Measurements from ENCODE around the gene C11orf16. TPM values are rescaled to one million over a fixed set of nuclear protein-coding genes. Genes with fewer than 3 reads are reported as not detected.

The C11orf16 gene
- total and polyA plus RNA-seq, 2 donors (not counting 1 experiment from before 2014, with no cell fraction given), result not detected

DNA sequence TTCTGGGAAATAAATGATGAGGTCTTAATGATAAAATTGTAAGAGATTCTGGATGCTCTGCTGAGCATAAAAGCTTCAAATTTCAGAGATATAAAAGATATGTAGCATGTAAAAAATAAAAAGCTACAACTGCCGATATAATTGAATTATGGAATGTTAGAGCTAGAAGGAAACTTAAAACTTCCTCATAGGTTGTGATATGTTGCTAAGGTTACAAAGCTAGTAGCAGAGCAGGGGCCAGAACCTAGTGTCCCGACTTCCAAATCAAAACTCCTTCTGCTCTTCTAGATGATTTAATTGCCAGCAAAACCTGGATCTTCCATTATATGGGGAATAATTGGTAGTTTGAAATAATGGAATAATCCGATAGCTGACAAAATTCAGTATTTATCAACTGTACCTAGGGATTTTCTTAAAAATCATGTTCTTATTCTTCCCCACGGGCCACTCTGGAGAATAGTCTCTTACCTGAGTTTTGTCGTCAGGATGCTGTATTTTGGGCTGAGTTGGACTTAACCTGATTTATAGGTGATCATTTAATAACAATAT is 9.8 kb upstream of the C11orf16 start, which contains the start of gene ASCL3:
Gene ASCL3, minus strand, starts transcription at position 499 of the 549 bp plus-strand sequence. CDS start 4,855 bp downstream, outside the sequence.
- H3K4me3 ChIP-seq (replicated peaks in 1 of 4; ENCODE audit: control extremely low read depth in 1 of 4, insufficient read depth in 1 of 4, low read depth in 3 of 4, low read length in 4 of 4), result no peak within 1 kb of the TSS
- no peak within 1 kb of the TSS for H3K27ac ChIP-seq (ENCODE audit: insufficient read depth, low read length)
- no peaks in the 10 kb centered on the region for H4K20me1 ChIP-seq (ENCODE audit: control insufficient read depth, extremely low read depth, insufficient read depth, low read length)
- no peaks in the 10 kb centered on the region for H3K9me3 ChIP-seq (ENCODE audit: control insufficient read depth, insufficient read depth, low read depth, low read length)
- no peaks in the 10 kb centered on the region for H3K36me3 ChIP-seq (ENCODE audit: control insufficient read depth, insufficient read depth, low read length)
- DNase-seq (ENCODE audit: low read depth in 2 of 2), result no peak
- H3K9ac ChIP-seq (ENCODE audit: insufficient read depth, low read length), result no peak within 1 kb of the TSS
- TF ChIP-seq, protein P1, sequence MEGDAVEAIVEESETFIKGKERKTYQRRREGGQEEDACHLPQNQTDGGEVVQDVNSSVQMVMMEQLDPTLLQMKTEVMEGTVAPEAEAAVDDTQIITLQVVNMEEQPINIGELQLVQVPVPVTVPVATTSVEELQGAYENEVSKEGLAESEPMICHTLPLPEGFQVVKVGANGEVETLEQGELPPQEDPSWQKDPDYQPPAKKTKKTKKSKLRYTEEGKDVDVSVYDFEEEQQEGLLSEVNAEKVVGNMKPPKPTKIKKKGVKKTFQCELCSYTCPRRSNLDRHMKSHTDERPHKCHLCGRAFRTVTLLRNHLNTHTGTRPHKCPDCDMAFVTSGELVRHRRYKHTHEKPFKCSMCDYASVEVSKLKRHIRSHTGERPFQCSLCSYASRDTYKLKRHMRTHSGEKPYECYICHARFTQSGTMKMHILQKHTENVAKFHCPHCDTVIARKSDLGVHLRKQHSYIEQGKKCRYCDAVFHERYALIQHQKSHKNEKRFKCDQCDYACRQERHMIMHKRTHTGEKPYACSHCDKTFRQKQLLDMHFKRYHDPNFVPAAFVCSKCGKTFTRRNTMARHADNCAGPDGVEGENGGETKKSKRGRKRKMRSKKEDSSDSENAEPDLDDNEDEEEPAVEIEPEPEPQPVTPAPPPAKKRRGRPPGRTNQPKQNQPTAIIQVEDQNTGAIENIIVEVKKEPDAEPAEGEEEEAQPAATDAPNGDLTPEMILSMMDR (conservative IDR thresholded peaks at IDR 0.05 in 1 of 2, IDR thresholded peaks at IDR 0.05 in 1 of 2; ENCODE audit: low read depth in 1 of 2, low read length in 2 of 2), result no peak
- no peak for TF ChIP-seq EZH2 (IDR thresholded peaks at IDR 0.05; ENCODE audit: low read length, missing control alignments)
- no peaks in the 10 kb centered on the region for H3K4me1 ChIP-seq (ENCODE audit: control insufficient read depth, extremely low read depth, insufficient read depth, low read length)
- no peaks in the 10 kb centered on the region for H3K27me3 ChIP-seq (ENCODE audit: control insufficient read depth, insufficient read depth, low read length)
- H3K79me2 ChIP-seq (ENCODE audit: control insufficient read depth, insufficient read depth, low read length), result no peaks in the 10 kb centered on the region
- peak within 1 kb of the TSS; percentile 38 for H3K4me2 ChIP-seq (ENCODE audit: extremely low read depth, insufficient read depth, low read length)
- H2AFZ ChIP-seq (ENCODE audit: low read length), result peak within 1 kb of the TSS; percentile 58

- DNase-seq (ENCODE audit: low read depth in 2 of 2), result no peak
- Histone ChIP-seq H4K20me1 (ENCODE audit: control insufficient read depth, extremely low read depth, insufficient read depth, low read length) (no peaks in the 10 kb centered on the region), H2AFZ (ENCODE audit: low read length) (peak overlapping the region; percentile 58), H3K27me3 (ENCODE audit: control insufficient read depth, insufficient read depth, low read length) (no peaks in the 10 kb centered on the region), H3K36me3 (ENCODE audit: control insufficient read depth, insufficient read depth, low read length) (no peaks in the 10 kb centered on the region), H3K4me3 (replicated peaks in 1 of 4; ENCODE audit: control extremely low read depth in 1 of 4, insufficient read depth in 1 of 4, low read depth in 3 of 4, low read length in 4 of 4) (no peak overlapping the region), H3K27ac (ENCODE audit: insufficient read depth, low read length) (no peak overlapping the region), H3K4me1 (ENCODE audit: control insufficient read depth, extremely low read depth, insufficient read depth, low read length) (no peaks in the 10 kb centered on the region), H3K9me3 (ENCODE audit: control insufficient read depth, insufficient read depth, low read depth, low read length) (no peaks in the 10 kb centered on the region), H3K79me2 (ENCODE audit: control insufficient read depth, insufficient read depth, low read length) (no peaks in the 10 kb centered on the region), H3K4me2 (ENCODE audit: extremely low read depth, insufficient read depth, low read length) (peak overlapping the region; percentile 38), H3K9ac (ENCODE audit: insufficient read depth, low read length) (no peak overlapping the region)
- TF ChIP-seq, protein P1 (conservative IDR thresholded peaks at IDR 0.05 in 1 of 2, IDR thresholded peaks at IDR 0.05 in 1 of 2; ENCODE audit: low read depth in 1 of 2, low read length in 2 of 2), result no peak
- no peak for TF ChIP-seq EZH2 (IDR thresholded peaks at IDR 0.05; ENCODE audit: low read length, missing control alignments)
Measured at GRCh38 chr11:8941341-8942103, 8.8 kb upstream of the C11orf16 start.

GRCh38 chr11:8937659-8938058 is 4.9 kb upstream of the C11orf16 start:
- Histone ChIP-seq H3K4me3 (replicated peaks in 1 of 4; ENCODE audit: control extremely low read depth in 1 of 4, insufficient read depth in 1 of 4, low read depth in 3 of 4, low read length in 4 of 4) (no peak overlapping the region), H3K27ac (ENCODE audit: insufficient read depth, low read length) (no peak overlapping the region), H3K79me2 (ENCODE audit: control insufficient read depth, insufficient read depth, low read length) (no peaks in the 10 kb centered on the region), H3K4me2 (ENCODE audit: extremely low read depth, insufficient read depth, low read length) (no peak overlapping the region), H2AFZ (ENCODE audit: low read length) (no peak overlapping the region), H3K9ac (ENCODE audit: insufficient read depth, low read length) (no peak overlapping the region), H3K9me3 (ENCODE audit: control insufficient read depth, insufficient read depth, low read depth, low read length) (no peaks in the 10 kb centered on the region), H3K36me3 (ENCODE audit: control insufficient read depth, insufficient read depth, low read length) (no peaks in the 10 kb centered on the region), H3K4me1 (ENCODE audit: control insufficient read depth, extremely low read depth, insufficient read depth, low read length) (peaks cover 7% of the 10 kb centered on the region), H3K27me3 (ENCODE audit: control insufficient read depth, insufficient read depth, low read length) (no peaks in the 10 kb centered on the region), H4K20me1 (ENCODE audit: control insufficient read depth, extremely low read depth, insufficient read depth, low read length) (no peaks in the 10 kb centered on the region)
- no peak for DNase-seq (ENCODE audit: low read depth in 2 of 2)
- no peak for TF ChIP-seq EZH2 (IDR thresholded peaks at IDR 0.05; ENCODE audit: low read length, missing control alignments)
- TF ChIP-seq, protein P1 (conservative IDR thresholded peaks at IDR 0.05 in 1 of 2, IDR thresholded peaks at IDR 0.05 in 1 of 2; ENCODE audit: low read depth in 1 of 2, low read length in 2 of 2), result no peak
